GM06990 (cell line): ENCODE data around the gene SSH2.

Experiments
- DNase-seq: peaks from one replicate; pipeline ENCODE4 v3.0.0-alpha.2; 2011; ENCODE audit not compliant: insufficient read length; ENCODE audit errors: extremely low read depth
- H3K27me3 ChIP-seq: replicated peaks from 2 replicates; pipeline ENCODE4 v1.6.0; 2011; ENCODE audit warnings: low read length; ENCODE audit not compliant: control insufficient read depth, insufficient read depth
- H3K36me3 ChIP-seq: 2 replicates; pipeline ENCODE4 v1.5.1; 2011; ENCODE audit warnings: low read length; ENCODE audit not compliant: control insufficient read depth, insufficient read depth
- H3K4me3 ChIP-seq: replicated peaks from 2 replicates; pipeline ENCODE4 v1.5.1; 2011; ENCODE audit warnings: low read depth, mild to moderate bottlenecking, control low read depth, low read length
- CTCF ChIP-seq: IDR thresholded peaks from 2 replicates; pipeline ENCODE4 v1.5.1; 2011; ENCODE audit warnings: low read length, control low read depth, mild to moderate bottlenecking, inconsistent platforms; ENCODE audit not compliant: insufficient read depth, poor library complexity, severe bottlenecking

The SSH2 gene

GRCh38 chr17:29760279-29761039 is 169.6 kb downstream of the SSH2 start:
- H3K27me3 ChIP-seq = no peaks in the 10 kb centered on the region
- H3K4me3 ChIP-seq = peak overlapping the region; percentile 90
- DNase-seq = peak; percentile 54
- H3K36me3 ChIP-seq = no peaks in the 10 kb centered on the region
- TF ChIP-seq CTCF = no peak

GRCh38 chr17:29758255-29758654 is 171.8 kb downstream of the SSH2 start:
- Histone ChIP-seq H3K27me3 (no peaks in the 10 kb centered on the region), H3K4me3 (peak overlapping the region; percentile 14), H3K36me3 (no peaks in the 10 kb centered on the region)
- no peak for DNase-seq
- TF ChIP-seq CTCF = no peak

- H3K4me3 ChIP-seq = peak overlapping the region; percentile 14; the same call in 1 of the 2 replicates
- H3K27me3 ChIP-seq = no peaks in the 10 kb centered on the region
- H3K36me3 ChIP-seq = no peaks in the 10 kb centered on the region
- TF ChIP-seq CTCF = no peak
- DNase-seq = no peak
These were observed 172.2 kb downstream of the SSH2 start for GRCh38 chr17:29757788-29758187.

GRCh38 chr17:29753845-29754439 is 176.1 kb downstream of the SSH2 start:
- Histone ChIP-seq H3K27me3 (no peaks in the 10 kb centered on the region), H3K36me3 (no peaks in the 10 kb centered on the region), H3K4me3 (no peak overlapping the region)
- no peak for TF ChIP-seq CTCF
- DNase-seq = peak; percentile 74

GRCh38 chr17:29749045-29749825 is 180.8 kb downstream of the SSH2 start:
- Histone ChIP-seq H3K27me3 (no peaks in the 10 kb centered on the region), H3K36me3 (no peaks in the 10 kb centered on the region), H3K4me3 (no peak overlapping the region)
- no peak for DNase-seq
- no peak for TF ChIP-seq CTCF
